ENCODE results near the gene CCT3.

DNA sequence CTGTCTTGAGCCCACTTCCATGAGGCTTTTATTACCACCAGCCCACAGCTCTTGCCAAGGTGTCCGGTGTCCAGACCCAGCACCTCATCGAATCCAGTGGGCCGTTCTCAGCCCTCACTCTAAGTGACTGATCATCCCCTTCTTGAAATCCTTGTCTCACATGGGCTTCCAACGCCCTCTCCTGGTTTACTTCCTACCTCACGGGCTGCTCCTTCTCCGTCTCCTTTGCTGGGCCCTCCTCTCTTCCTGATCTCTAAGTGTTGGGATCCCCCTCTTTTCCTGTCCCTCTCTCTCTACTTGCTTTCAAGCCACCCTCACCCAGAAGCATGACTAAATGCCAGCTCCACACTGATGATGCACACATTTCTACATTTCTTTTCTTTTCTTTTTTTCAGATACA is 21.9 kb upstream of the CCT3 start:
- TF ChIP-seq, protein P1, sequence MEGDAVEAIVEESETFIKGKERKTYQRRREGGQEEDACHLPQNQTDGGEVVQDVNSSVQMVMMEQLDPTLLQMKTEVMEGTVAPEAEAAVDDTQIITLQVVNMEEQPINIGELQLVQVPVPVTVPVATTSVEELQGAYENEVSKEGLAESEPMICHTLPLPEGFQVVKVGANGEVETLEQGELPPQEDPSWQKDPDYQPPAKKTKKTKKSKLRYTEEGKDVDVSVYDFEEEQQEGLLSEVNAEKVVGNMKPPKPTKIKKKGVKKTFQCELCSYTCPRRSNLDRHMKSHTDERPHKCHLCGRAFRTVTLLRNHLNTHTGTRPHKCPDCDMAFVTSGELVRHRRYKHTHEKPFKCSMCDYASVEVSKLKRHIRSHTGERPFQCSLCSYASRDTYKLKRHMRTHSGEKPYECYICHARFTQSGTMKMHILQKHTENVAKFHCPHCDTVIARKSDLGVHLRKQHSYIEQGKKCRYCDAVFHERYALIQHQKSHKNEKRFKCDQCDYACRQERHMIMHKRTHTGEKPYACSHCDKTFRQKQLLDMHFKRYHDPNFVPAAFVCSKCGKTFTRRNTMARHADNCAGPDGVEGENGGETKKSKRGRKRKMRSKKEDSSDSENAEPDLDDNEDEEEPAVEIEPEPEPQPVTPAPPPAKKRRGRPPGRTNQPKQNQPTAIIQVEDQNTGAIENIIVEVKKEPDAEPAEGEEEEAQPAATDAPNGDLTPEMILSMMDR (IDR thresholded peaks at IDR 0.05): no peak
- no peak for TF ChIP-seq EZH2 (IDR thresholded peaks at IDR 0.05; ENCODE audit: borderline replicate concordance, insufficient read depth, low read depth, low read length, poor library complexity, severe bottlenecking)

Data from B cell (primary cell).